ENCODE measurements around the gene CA5A.
"Not testable (repeated sequence)": the region's sequence is repeated elsewhere in the genome, so short reads cannot be mapped to it uniquely, and the experiment has no call there.

Gene CA5A

GRCh38 chr16:87868254-87869029 lies 67.9 kb downstream of the CA5A start:
- H3K4me1 ChIP-seq (ENCODE audit: low read length), result peaks cover 47% of the 10 kb centered on the region
- H3K27me3 ChIP-seq (ENCODE audit: low read depth, low read length); H2AFZ ChIP-seq (ENCODE audit: low read depth, low read length); H3K9me3 ChIP-seq (ENCODE audit: insufficient read depth, low read length); H3K36me3 ChIP-seq (replicated peaks; ENCODE audit: low read depth, low read length): not testable (repeated sequence)
- peaks cover 58% of the 10 kb centered on the region for H3K79me2 ChIP-seq (ENCODE audit: low read length)
- peaks cover 34% of the 10 kb centered on the region for H4K20me1 ChIP-seq (ENCODE audit: insufficient read depth, low read length)
- peak overlapping the region; percentile 68 for H3K27ac ChIP-seq (ENCODE audit: low read length)
- H3K9ac ChIP-seq (ENCODE audit: low read length), result peak overlapping the region; percentile 81
- peak overlapping the region; percentile 89 for H3K4me2 ChIP-seq (ENCODE audit: low read length)
- peak overlapping the region; percentile 91 for H3K4me3 ChIP-seq (ENCODE audit: low read length)

GRCh38 chr16:87865902-87866555 lies 70.3 kb downstream of the CA5A start:
- not testable (repeated sequence) for H2AFZ ChIP-seq (ENCODE audit: low read depth, low read length); H3K9ac ChIP-seq (ENCODE audit: low read length); H3K27me3 ChIP-seq (ENCODE audit: low read depth, low read length); H3K9me3 ChIP-seq (ENCODE audit: insufficient read depth, low read length); H3K36me3 ChIP-seq (replicated peaks; ENCODE audit: low read depth, low read length); H3K27ac ChIP-seq (ENCODE audit: low read length)
- peaks cover 82% of the 10 kb centered on the region for H3K79me2 ChIP-seq (ENCODE audit: low read length)
- peak overlapping the region; percentile 30 for H3K4me2 ChIP-seq (ENCODE audit: low read length)
- peaks cover 52% of the 10 kb centered on the region for H3K4me1 ChIP-seq (ENCODE audit: low read length)
- H3K4me3 ChIP-seq (ENCODE audit: low read length), result peak overlapping the region; percentile 29; the same call in 1 of the 2 replicates
- peaks cover 58% of the 10 kb centered on the region for H4K20me1 ChIP-seq (ENCODE audit: insufficient read depth, low read length)

GRCh38 chr16:87864331-87864989 lies 71.9 kb downstream of the CA5A start:
- Histone ChIP-seq H3K9me3 (ENCODE audit: insufficient read depth, low read length) (no peaks in the 10 kb centered on the region), H3K36me3 (replicated peaks; ENCODE audit: low read depth, low read length) (peaks cover 12% of the 10 kb centered on the region), H3K4me1 (ENCODE audit: low read length) (peaks cover 51% of the 10 kb centered on the region), H3K27me3 (ENCODE audit: low read depth, low read length) (no peaks in the 10 kb centered on the region), H3K9ac (ENCODE audit: low read length) (no peak overlapping the region), H2AFZ (ENCODE audit: low read depth, low read length) (no peak overlapping the region), H3K79me2 (ENCODE audit: low read length) (peaks cover 95% of the 10 kb centered on the region), H4K20me1 (ENCODE audit: insufficient read depth, low read length) (peaks cover 70% of the 10 kb centered on the region), H3K27ac (ENCODE audit: low read length) (no peak overlapping the region), H3K4me3 (ENCODE audit: low read length) (no peak overlapping the region), H3K4me2 (ENCODE audit: low read length) (no peak overlapping the region)
- TF ChIP-seq CTCF (IDR thresholded peaks at IDR 0.05; ENCODE audit: low read depth, low read length) (no peak), EZH2phosphoT487 (IDR thresholded peaks at IDR 0.05; ENCODE audit: low read depth) (no peak)

- Histone ChIP-seq H3K79me2 (ENCODE audit: low read length) (peaks cover 97% of the 10 kb centered on the region), H3K36me3 (replicated peaks; ENCODE audit: low read depth, low read length) (peaks cover 12% of the 10 kb centered on the region), H3K4me1 (ENCODE audit: low read length) (peaks cover 51% of the 10 kb centered on the region), H4K20me1 (ENCODE audit: insufficient read depth, low read length) (peaks cover 81% of the 10 kb centered on the region)
- H3K4me3 ChIP-seq (ENCODE audit: low read length); H3K9me3 ChIP-seq (ENCODE audit: insufficient read depth, low read length); H3K9ac ChIP-seq (ENCODE audit: low read length); H3K27ac ChIP-seq (ENCODE audit: low read length); H3K27me3 ChIP-seq (ENCODE audit: low read depth, low read length); H3K4me2 ChIP-seq (ENCODE audit: low read length); H2AFZ ChIP-seq (ENCODE audit: low read depth, low read length): not testable (repeated sequence)
Observed at GRCh38 chr16:87863327-87863635, 73.0 kb downstream of the CA5A start.

- Histone ChIP-seq H3K36me3 (replicated peaks; ENCODE audit: low read depth, low read length) (peaks cover 12% of the 10 kb centered on the region), H3K4me1 (ENCODE audit: low read length) (peaks cover 51% of the 10 kb centered on the region), H3K79me2 (ENCODE audit: low read length) (peaks cover 97% of the 10 kb centered on the region), H3K4me2 (ENCODE audit: low read length) (peak overlapping the region; percentile 8; the same call in 1 of the 2 replicates), H4K20me1 (ENCODE audit: insufficient read depth, low read length) (peaks cover 86% of the 10 kb centered on the region)
- not testable (repeated sequence) for H3K27me3 ChIP-seq (ENCODE audit: low read depth, low read length); H3K4me3 ChIP-seq (ENCODE audit: low read length); H3K9me3 ChIP-seq (ENCODE audit: insufficient read depth, low read length); H3K9ac ChIP-seq (ENCODE audit: low read length); H2AFZ ChIP-seq (ENCODE audit: low read depth, low read length); H3K27ac ChIP-seq (ENCODE audit: low read length)
Observed at GRCh38 chr16:87862597-87863326, 73.6 kb downstream of the CA5A start.

GRCh38 chr16:87861300-87862099 lies 74.8 kb downstream of the CA5A start:
- H3K27ac ChIP-seq (ENCODE audit: low read length); H3K4me3 ChIP-seq (ENCODE audit: low read length); H3K36me3 ChIP-seq (replicated peaks; ENCODE audit: low read depth, low read length); H3K9ac ChIP-seq (ENCODE audit: low read length); H3K9me3 ChIP-seq (ENCODE audit: insufficient read depth, low read length); H3K27me3 ChIP-seq (ENCODE audit: low read depth, low read length); H2AFZ ChIP-seq (ENCODE audit: low read depth, low read length): not testable (repeated sequence)
- Histone ChIP-seq H3K4me2 (ENCODE audit: low read length) (peak overlapping the region; percentile 56), H3K79me2 (ENCODE audit: low read length) (peaks cover 97% of the 10 kb centered on the region), H4K20me1 (ENCODE audit: insufficient read depth, low read length) (peaks cover 88% of the 10 kb centered on the region), H3K4me1 (ENCODE audit: low read length) (peaks cover 50% of the 10 kb centered on the region)

All from OCI-LY3 (cell line).